ENCODE measurements around the gene LRP1. TPM values are rescaled to one million over a fixed set of nuclear protein-coding genes. Genes with fewer than 3 reads are reported as not detected.

Gene LRP1
- total and polyA plus RNA-seq, 2 of the 4 experiments (the other 2 are of a cell fraction): 73.1 to 142 TPM

GRCh38 chr12:57124261-57124877 lies 3.9 kb upstream of the LRP1 start:
- no peak overlapping the region for H2BK15ac ChIP-seq (ENCODE audit: low read depth, low read length)
- no peak overlapping the region for H3K4me3 ChIP-seq (ENCODE audit: insufficient read depth, low read depth, low read length)
- no peak overlapping the region for H3K56ac ChIP-seq (ENCODE audit: extremely low read depth, insufficient read depth, low read length)
- H3K9ac ChIP-seq (ENCODE audit: low read depth, low read length): no peak overlapping the region
- ChIA-PET POLR2A (ENCODE audit: unreplicated experiment) (interaction anchor here (0.6 kb wide), 1 partner anchor 184 kb away, joined by 8 read pairs; no protein-coding TSS in a partner anchor), CTCF (interaction anchor here (0.7 to 2.7 kb wide), 9 partner anchors 8 to 115 kb away, joined by 3 to 13 read pairs (median 5); partner anchors contain the start of gene STAT6)
- no peak overlapping the region for H2BK5ac ChIP-seq (ENCODE audit: low read depth, low read length, poor library complexity, severe bottlenecking)
- H2AK9ac ChIP-seq (replicated peaks; ENCODE audit: low read depth, low read length, poor library complexity): peak overlapping the region; percentile 25
- H3K27ac ChIP-seq (ENCODE audit: insufficient read depth, low read length): no peak overlapping the region
- H3K36me3 ChIP-seq (ENCODE audit: control insufficient read depth, insufficient read depth, low read length): no peaks in the 10 kb centered on the region
- H3K4ac ChIP-seq (ENCODE audit: low read depth, low read length): no peak overlapping the region
- H2AK5ac ChIP-seq (ENCODE audit: low read depth, low read length): no peak overlapping the region
- peaks cover 0 to 3% of the 10 kb centered on the region in 2 experiments; a peak in 1 of 4 replicates for H3K79me1 ChIP-seq (ENCODE audit: low read depth in 1 of 2, low read length in 2 of 2)
- no peak overlapping the region for H2BK120ac ChIP-seq (ENCODE audit: low read depth, low read length)
- no peak overlapping the region for H3K23ac ChIP-seq (ENCODE audit: low read depth, low read length)
- in situ Hi-C loops (cut with MboI; ENCODE audit: low sequenced_read_pairs): loop anchor here (5.0 kb wide), 1 partner anchor 53 kb away; no protein-coding TSS in a partner anchor
- peak; percentile 69 for DNase-seq
- no TSS peak for BruUV-seq (replicated peaks)
- no peaks in the 10 kb centered on the region for H3K9me1 ChIP-seq (ENCODE audit: insufficient read depth, low read length)
- no peak overlapping the region for H4K5ac ChIP-seq (ENCODE audit: low read depth, low read length)
- intact Hi-C loops (cut with micrococcal nuclease): loop anchor here (2.0 kb wide), 2 partner anchors 50 to 58 kb away; no protein-coding TSS in a partner anchor
- H3K18ac ChIP-seq (ENCODE audit: low read depth, low read length): no peak overlapping the region
- H3K14ac ChIP-seq (replicated peaks; ENCODE audit: low read depth, low read length): no peak overlapping the region
- dilution Hi-C loops (cut with HindIII; ENCODE audit: low sequenced_read_pairs, unreplicated experiment): no loop called here
- H4K8ac ChIP-seq (ENCODE audit: low read depth in 2 of 2, low read length in 2 of 2): no peak overlapping the region
- 0% methylated on average over 2 of the region's 10 CpGs; no CpG with 5 or more reads in 1 of the 2 experiments for WGBS, 2 experiments (ENCODE audit: extremely low coverage in 2 of 2, insufficient read length in 1 of 2)
- no peaks in the 10 kb centered on the region; the same call in 1 of the 2 replicates for H3K9me3 ChIP-seq (ENCODE audit: control insufficient read depth, insufficient read depth, low read length)
- H2AFZ ChIP-seq (replicated peaks; ENCODE audit: low read length, poor library complexity): no peak overlapping the region
- no peaks in the 10 kb centered on the region for H4K20me1 ChIP-seq (ENCODE audit: insufficient read depth, low read length)
- no peaks in the 10 kb centered on the region for H3K27me3 ChIP-seq (ENCODE audit: control insufficient read depth, insufficient read depth, low read length)
- ATAC-seq (ENCODE audit: low read depth): peak; percentile 36
- no peaks in the 10 kb centered on the region; the same call in none of the 2 replicates for H3K4me1 ChIP-seq (ENCODE audit: control insufficient read depth, insufficient read depth, low read length)
- H4K91ac ChIP-seq (ENCODE audit: insufficient read depth, low read depth, low read length): no peak overlapping the region
- no peak overlapping the region for H3K4me2 ChIP-seq (ENCODE audit: low read depth, low read length)
- TF ChIP-seq ELK1 (IDR thresholded peaks at IDR 0.05; ENCODE audit: borderline replicate concordance, low read depth, low read length) (no peak), MAZ (IDR thresholded peaks at IDR 0.05; ENCODE audit: borderline replicate concordance, low read depth, low read length) (peak; percentile 51; the same call in 1 of the 2 replicates), CTCF (conservative IDR thresholded peaks at IDR 0.05; ENCODE audit: low read depth, low read length) (peak; percentile 91), RCOR1 (IDR thresholded peaks at IDR 0.05; ENCODE audit: insufficient replicate concordance, low read length) (no peak), BHLHE40 (IDR thresholded peaks at IDR 0.05; ENCODE audit: low read depth, low read length) (no peak), POLR2A (IDR thresholded peaks at IDR 0.05; ENCODE audit: low read depth, low read length) (no peak), RAD21 (IDR thresholded peaks at IDR 0.05; ENCODE audit: low read length) (peak; percentile 90), MAFK (IDR thresholded peaks at IDR 0.05; ENCODE audit: low read depth, low read length) (peak; percentile 23; the same call in 1 of the 2 replicates), NFE2L2 (IDR thresholded peaks at IDR 0.05; ENCODE audit: low read depth, low read length) (no peak), CHD1 (IDR thresholded peaks at IDR 0.05; ENCODE audit: low read depth, low read length) (no peak), SMC3 (IDR thresholded peaks at IDR 0.05; ENCODE audit: low read depth, low read length) (peak; percentile 89)
- H2BK20ac ChIP-seq (ENCODE audit: low read depth, low read length): no peak overlapping the region

Data from IMR-90 (cell line).